Measurements from ENCODE around the gene RHBDL3. TPM values are rescaled to one million over a fixed set of nuclear protein-coding genes. Genes with fewer than 3 reads are reported as not detected.

Gene RHBDL3
- total RNA-seq, 2 donors from 2014 or later, result 0.26 to 0.66 TPM

- TF ChIP-seq CTCF (IDR thresholded peaks at IDR 0.05) (no peak), POLR2A (IDR thresholded peaks at IDR 0.05) (no peak)
- DNase-seq, result no peak
- intact Hi-C loops (cut with DNase I), result no loop called here
- no peaks in the 10 kb centered on the region for H3K9me3 ChIP-seq
- peaks cover 3 to 31% of the 10 kb centered on the region in 2 donors for H3K36me3 ChIP-seq (replicated peaks in 1 of 2; ENCODE audit: insufficient read depth in 1 of 2, low read depth in 2 of 2)
- peak; percentile 10 for ATAC-seq
- no peaks in the 10 kb centered on the region for H3K27me3 ChIP-seq
- peaks cover 39% of the 10 kb centered on the region for H3K4me1 ChIP-seq
- WGBS, 2 donors, result 28 to 44% methylated on average over 6 of the region's 6 CpGs
- H3K4me3 ChIP-seq, result no peak overlapping the region
- no peak overlapping the region for H3K27ac ChIP-seq
Observed at GRCh38 chr17:32355649-32356377, 90.2 kb downstream of the RHBDL3 start.

GRCh38 chr17:32356378-32356743, 90.7 kb downstream of the RHBDL3 start:
- no peak overlapping the region for H3K4me3 ChIP-seq
- H3K9me3 ChIP-seq, result no peaks in the 10 kb centered on the region
- no peak overlapping the region for H3K27ac ChIP-seq
- DNase-seq (no peak), ATAC-seq (no peak)
- 88 to 96% methylated on average over 3 of the region's 3 CpGs for WGBS, 2 donors
- intact Hi-C loops (cut with DNase I), result no loop called here
- peaks cover 39% of the 10 kb centered on the region for H3K4me1 ChIP-seq
- no peak for TF ChIP-seq POLR2A (IDR thresholded peaks at IDR 0.05)
- no peak for TF ChIP-seq CTCF (IDR thresholded peaks at IDR 0.05)
- H3K36me3 ChIP-seq (replicated peaks in 1 of 2; ENCODE audit: insufficient read depth in 1 of 2, low read depth in 2 of 2), result peaks cover 3 to 36% of the 10 kb centered on the region in 2 donors
- H3K27me3 ChIP-seq, result no peaks in the 10 kb centered on the region

- 92 to 95% methylated on average over 5 of the region's 5 CpGs for WGBS, 2 donors
- intact Hi-C loops (cut with DNase I), result no loop called here
- no peak overlapping the region for H3K4me3 ChIP-seq
- H3K36me3 ChIP-seq (replicated peaks in 1 of 2; ENCODE audit: insufficient read depth in 1 of 2, low read depth in 2 of 2), result peaks cover 3 to 39% of the 10 kb centered on the region in 2 donors
- TF ChIP-seq POLR2A (IDR thresholded peaks at IDR 0.05) (no peak), CTCF (IDR thresholded peaks at IDR 0.05) (no peak)
- DNase-seq (no peak), ATAC-seq (no peak)
- H3K27ac ChIP-seq, result no peak overlapping the region
- H3K4me1 ChIP-seq, result peaks cover 39% of the 10 kb centered on the region
- no peaks in the 10 kb centered on the region for H3K9me3 ChIP-seq
- no peaks in the 10 kb centered on the region for H3K27me3 ChIP-seq
Observed at GRCh38 chr17:32356750-32357149, 91.1 kb downstream of the RHBDL3 start.

- ATAC-seq, result no peak
- peaks cover 3 to 43% of the 10 kb centered on the region in 2 donors for H3K36me3 ChIP-seq (replicated peaks in 1 of 2; ENCODE audit: insufficient read depth in 1 of 2, low read depth in 2 of 2)
- H3K9me3 ChIP-seq, result no peaks in the 10 kb centered on the region
- no peak overlapping the region for H3K27ac ChIP-seq
- WGBS, 2 donors, result 83 to 84% methylated on average over 8 of the region's 8 CpGs
- H3K4me3 ChIP-seq, result no peak overlapping the region
- H3K4me1 ChIP-seq, result peaks cover 30% of the 10 kb centered on the region
- no peaks in the 10 kb centered on the region for H3K27me3 ChIP-seq
- DNase-seq, result no peak
- intact Hi-C loops (cut with DNase I), result no loop called here
- TF ChIP-seq POLR2A (IDR thresholded peaks at IDR 0.05), result no peak
- TF ChIP-seq CTCF (IDR thresholded peaks at IDR 0.05), result no peak
Observed at GRCh38 chr17:32357615-32358014, 92.0 kb downstream of the RHBDL3 start.

- no peak overlapping the region for H3K27ac ChIP-seq
- 94 to 97% methylated on average over 1 of the region's 1 CpG for WGBS, 2 donors
- ATAC-seq, result no peak
- H3K4me1 ChIP-seq, result no peaks in the 10 kb centered on the region
- H3K4me3 ChIP-seq, result no peak overlapping the region
- H3K9me3 ChIP-seq, result no peaks in the 10 kb centered on the region
- H3K36me3 ChIP-seq (replicated peaks in 1 of 2; ENCODE audit: insufficient read depth in 1 of 2, low read depth in 2 of 2), result peaks cover 18 to 55% of the 10 kb centered on the region in 2 donors
- no peaks in the 10 kb centered on the region for H3K27me3 ChIP-seq
- no peak for DNase-seq
- intact Hi-C loops (cut with DNase I), result no loop called here
- no peak for TF ChIP-seq POLR2A (IDR thresholded peaks at IDR 0.05)
- no peak for TF ChIP-seq CTCF (IDR thresholded peaks at IDR 0.05)
Observed at GRCh38 chr17:32361270-32361669, 95.6 kb downstream of the RHBDL3 start.
